Measurements from ENCODE around the gene NET1. TPM values are rescaled to one million over a fixed set of nuclear protein-coding genes. Genes with fewer than 3 reads are reported as not detected.
"Not testable (repeated sequence)": the region's sequence is repeated elsewhere in the genome, so short reads cannot be mapped to it uniquely, and the experiment has no call there.

The NET1 gene
- total RNA-seq, 4 donors from 2014 or later: 64.3 to 124 (median 77.2) TPM

GRCh38 chr10:5369362-5370158 lies 42.8 kb upstream of the NET1 start:
- 60 to 63% methylated on average over 16 of the region's 16 CpGs for WGBS, 2 donors
- DNase-seq (ENCODE audit: low spot score in 2 of 2): no peak
- intact Hi-C loops (cut with DNase I; ENCODE audit: low total_unique reads): no loop called here
- TF ChIP-seq POLR2A (IDR thresholded peaks at IDR 0.05): no peak
- TF ChIP-seq CTCF (IDR thresholded peaks at IDR 0.05): no peak
- no peak overlapping the region for H3K4me3 ChIP-seq (ENCODE audit: low read depth, poor library complexity, severe bottlenecking)

GRCh38 chr10:5370493-5371352 lies 41.6 kb upstream of the NET1 start:
- no peak for DNase-seq (ENCODE audit: low spot score in 2 of 2)
- 81 to 82% methylated on average over 28 of the region's 28 CpGs for WGBS, 2 donors
- intact Hi-C loops (cut with DNase I; ENCODE audit: low total_unique reads): no loop called here
- H3K4me3 ChIP-seq (ENCODE audit: low read depth, poor library complexity, severe bottlenecking): no peak overlapping the region
- TF ChIP-seq POLR2A (IDR thresholded peaks at IDR 0.05): no peak

GRCh38 chr10:5373307-5373706 lies 39.0 kb upstream of the NET1 start:
- intact Hi-C loops (cut with DNase I; ENCODE audit: low total_unique reads): no loop called here
- H3K4me3 ChIP-seq (ENCODE audit: low read depth, poor library complexity, severe bottlenecking): no peak overlapping the region
- TF ChIP-seq POLR2A (IDR thresholded peaks at IDR 0.05) (no peak), CTCF (IDR thresholded peaks at IDR 0.05) (no peak)
- DNase-seq (ENCODE audit: low spot score in 2 of 2): no peak
- 73 to 75% methylated on average over 4 of the region's 4 CpGs for WGBS, 2 donors

- H3K4me3 ChIP-seq (ENCODE audit: low read depth, poor library complexity, severe bottlenecking): no peak overlapping the region
- no peak for DNase-seq (ENCODE audit: low spot score in 2 of 2)
- TF ChIP-seq POLR2A (IDR thresholded peaks at IDR 0.05) (no peak), CTCF (IDR thresholded peaks at IDR 0.05) (no peak)
- 84 to 88% methylated on average over 21 to 22 of the region's 22 CpGs for WGBS, 2 donors
- intact Hi-C loops (cut with DNase I; ENCODE audit: low total_unique reads): no loop called here
Observed at GRCh38 chr10:5373891-5374611, 38.3 kb upstream of the NET1 start.

- WGBS, 2 donors: 52 to 70% methylated on average over 4 of the region's 4 CpGs
- TF ChIP-seq POLR2A (IDR thresholded peaks at IDR 0.05) (no peak), CTCF (IDR thresholded peaks at IDR 0.05) (no peak)
- no peak for DNase-seq (ENCODE audit: low spot score in 2 of 2)
- intact Hi-C loops (cut with DNase I; ENCODE audit: low total_unique reads): no loop called here
- no peak overlapping the region for H3K4me3 ChIP-seq (ENCODE audit: low read depth, poor library complexity, severe bottlenecking)
Observed at GRCh38 chr10:5376450-5376849, 35.9 kb upstream of the NET1 start.

- intact Hi-C loops (cut with DNase I; ENCODE audit: low total_unique reads); DNase-seq (ENCODE audit: low spot score in 2 of 2); H3K4me3 ChIP-seq (ENCODE audit: low read depth, poor library complexity, severe bottlenecking): not testable (repeated sequence)
- 96 to 98% methylated on average over 5 of the region's 5 CpGs for WGBS, 2 donors
Observed at GRCh38 chr10:5379202-5379601, 33.2 kb upstream of the NET1 start.

- intact Hi-C loops (cut with DNase I; ENCODE audit: low total_unique reads): loop anchor here (10.0 kb wide), 1 partner anchor 536 kb away; no protein-coding TSS in a partner anchor
- WGBS, 2 donors: 92 to 93% methylated on average over 12 of the region's 12 CpGs
- H3K4me3 ChIP-seq (ENCODE audit: low read depth, poor library complexity, severe bottlenecking); DNase-seq (ENCODE audit: low spot score in 2 of 2): not testable (repeated sequence)
Observed at GRCh38 chr10:5380395-5380794, 32.0 kb upstream of the NET1 start.

All from lower leg skin (tissue), 4 donors.